ENCODE data around the gene CLRN3.

- TF ChIP-seq EZH2 (IDR thresholded peaks at IDR 0.05; ENCODE audit: insufficient read depth, poor library complexity, severe bottlenecking) (no peak), EZH2phosphoT487 (IDR thresholded peaks at IDR 0.05; ENCODE audit: insufficient read depth, low read depth) (no peak)
Measured at GRCh38 chr10:127853868-127854768, 38.6 kb downstream of the CLRN3 start.

Data from GM23248 (cell line).